Nephron progenitor cell (in vitro differentiated cells): Measurements from ENCODE around the gene HOXC13.

Source experiments
- DNase-seq: peaks from one replicate; pipeline ENCODE4 v3.0.0; 2021
- H3K27ac Mint-ChIP-seq: 2 replicates; pipeline ENCODE4 v1.8.0; 2021; ENCODE audit warnings: mild to moderate bottlenecking, moderate library complexity, mixed read lengths
- H3K27me3 Mint-ChIP-seq: 2 replicates; pipeline ENCODE4 v1.8.0; 2021; ENCODE audit warnings: mild to moderate bottlenecking, low read depth, mixed read lengths; ENCODE audit not compliant: poor library complexity
- H3K36me3 Mint-ChIP-seq: 2 replicates; pipeline ENCODE4 v1.8.0; 2021; ENCODE audit warnings: low read depth, mixed read lengths
- H3K4me1 Mint-ChIP-seq: 2 replicates; pipeline ENCODE4 v1.8.0; 2021; ENCODE audit warnings: mixed read lengths
- H3K4me3 Mint-ChIP-seq: 2 replicates; pipeline ENCODE4 v1.8.0; 2021; ENCODE audit warnings: mild to moderate bottlenecking, moderate library complexity, mixed read lengths
- H3K9me3 Mint-ChIP-seq: 2 replicates; pipeline ENCODE4 v1.8.0; 2021; ENCODE audit warnings: mild to moderate bottlenecking, moderate library complexity, mixed read lengths
- TF ChIP-seq, protein P1 (sequence below): fragments of 200-600 bp; sonication (generic); IDR thresholded peaks from 2 replicates; pipeline ENCODE4 v1.5.0; 2021; ENCODE audit warnings: antibody characterized with exemption

The HOXC13 gene

GRCh38 chr12:53981634-53982565 lies 43.3 kb downstream of the HOXC13 start:
- H3K27ac Mint-ChIP-seq: peak overlapping the region; percentile 81
- H3K36me3 Mint-ChIP-seq: peaks cover 8% of the 10 kb centered on the region
- H3K4me1 Mint-ChIP-seq: peaks cover 78% of the 10 kb centered on the region
- DNase-seq: no peak
- TF ChIP-seq, protein P1, sequence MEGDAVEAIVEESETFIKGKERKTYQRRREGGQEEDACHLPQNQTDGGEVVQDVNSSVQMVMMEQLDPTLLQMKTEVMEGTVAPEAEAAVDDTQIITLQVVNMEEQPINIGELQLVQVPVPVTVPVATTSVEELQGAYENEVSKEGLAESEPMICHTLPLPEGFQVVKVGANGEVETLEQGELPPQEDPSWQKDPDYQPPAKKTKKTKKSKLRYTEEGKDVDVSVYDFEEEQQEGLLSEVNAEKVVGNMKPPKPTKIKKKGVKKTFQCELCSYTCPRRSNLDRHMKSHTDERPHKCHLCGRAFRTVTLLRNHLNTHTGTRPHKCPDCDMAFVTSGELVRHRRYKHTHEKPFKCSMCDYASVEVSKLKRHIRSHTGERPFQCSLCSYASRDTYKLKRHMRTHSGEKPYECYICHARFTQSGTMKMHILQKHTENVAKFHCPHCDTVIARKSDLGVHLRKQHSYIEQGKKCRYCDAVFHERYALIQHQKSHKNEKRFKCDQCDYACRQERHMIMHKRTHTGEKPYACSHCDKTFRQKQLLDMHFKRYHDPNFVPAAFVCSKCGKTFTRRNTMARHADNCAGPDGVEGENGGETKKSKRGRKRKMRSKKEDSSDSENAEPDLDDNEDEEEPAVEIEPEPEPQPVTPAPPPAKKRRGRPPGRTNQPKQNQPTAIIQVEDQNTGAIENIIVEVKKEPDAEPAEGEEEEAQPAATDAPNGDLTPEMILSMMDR: no peak
- peaks cover 74% of the 10 kb centered on the region for H3K27me3 Mint-ChIP-seq
- H3K4me3 Mint-ChIP-seq: peak overlapping the region; percentile 98
- H3K9me3 Mint-ChIP-seq: no peaks in the 10 kb centered on the region

GRCh38 chr12:53982648-53983567 lies 44.3 kb downstream of the HOXC13 start:
- H3K9me3 Mint-ChIP-seq: no peaks in the 10 kb centered on the region
- TF ChIP-seq, protein P1: no peak
- H3K27ac Mint-ChIP-seq: peak overlapping the region; percentile 95
- peak overlapping the region; percentile 98 for H3K4me3 Mint-ChIP-seq
- H3K4me1 Mint-ChIP-seq: peaks cover 78% of the 10 kb centered on the region
- peaks cover 18% of the 10 kb centered on the region for H3K36me3 Mint-ChIP-seq
- peaks cover 71% of the 10 kb centered on the region for H3K27me3 Mint-ChIP-seq
- DNase-seq: no peak

DNA sequence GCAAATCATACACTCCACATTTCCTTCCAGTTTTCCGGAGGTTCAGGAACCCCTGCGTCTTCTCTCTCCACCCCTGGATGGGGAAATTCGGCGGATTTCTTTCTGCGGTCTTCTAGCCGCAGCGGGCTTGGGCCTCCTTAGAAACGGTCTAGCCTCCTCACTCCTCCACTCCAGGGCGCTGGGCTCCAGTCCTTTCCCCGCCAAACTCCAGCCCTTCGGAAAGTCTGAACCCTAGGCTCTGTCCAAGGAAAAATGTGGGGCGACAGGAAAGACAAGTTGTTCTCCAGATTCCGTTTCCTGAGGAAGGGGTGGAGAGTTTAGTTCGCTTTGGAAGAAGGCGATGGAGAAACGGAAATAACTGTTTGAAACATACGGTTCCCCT lies 44.9 kb downstream of the HOXC13 start:
- Mint-ChIP-seq H3K27me3 (peaks cover 64% of the 10 kb centered on the region), H3K36me3 (peaks cover 24% of the 10 kb centered on the region), H3K4me1 (peaks cover 78% of the 10 kb centered on the region), H3K27ac (peak overlapping the region; percentile 95), H3K9me3 (no peaks in the 10 kb centered on the region), H3K4me3 (peak overlapping the region; percentile 98)
- DNase-seq: no peak
- TF ChIP-seq, protein P1: no peak

DNA sequence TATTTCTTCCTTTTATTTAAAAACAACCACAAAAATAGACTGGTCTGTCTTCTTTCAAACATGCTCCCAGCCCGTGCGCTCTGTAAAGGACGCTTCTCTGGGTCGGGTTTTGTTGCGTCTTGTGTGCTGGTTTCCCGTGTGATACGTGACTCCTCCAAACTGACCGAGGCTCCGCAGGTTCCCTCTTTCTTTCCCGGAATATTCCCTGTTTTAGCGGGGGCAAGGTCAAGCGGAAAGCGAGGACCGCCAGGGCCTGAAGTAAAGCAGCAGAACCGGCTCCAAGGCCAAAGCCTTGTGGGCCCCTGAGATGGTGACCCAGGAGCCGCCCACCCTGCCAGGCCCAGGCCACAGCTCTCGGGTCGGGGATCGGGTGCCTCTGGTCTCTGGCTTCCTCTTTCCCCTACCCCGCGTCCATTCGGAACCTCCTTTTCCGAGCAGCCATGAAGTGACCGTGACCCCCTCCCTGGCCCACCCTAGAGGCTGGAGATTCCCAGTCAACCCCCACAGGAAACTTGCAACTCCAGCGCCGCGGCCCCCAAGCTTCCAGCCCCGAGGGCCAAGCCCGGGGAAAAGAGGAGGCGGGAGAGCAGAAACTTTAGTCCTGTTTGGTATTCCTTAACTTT lies 45.4 kb downstream of the HOXC13 start:
- peaks cover 59% of the 10 kb centered on the region for H3K27me3 Mint-ChIP-seq
- H3K27ac Mint-ChIP-seq: peak overlapping the region; percentile 95
- H3K9me3 Mint-ChIP-seq: no peaks in the 10 kb centered on the region
- peak overlapping the region; percentile 98 for H3K4me3 Mint-ChIP-seq
- H3K36me3 Mint-ChIP-seq: peaks cover 28% of the 10 kb centered on the region
- TF ChIP-seq, protein P1: no peak
- DNase-seq: no peak
- peaks cover 78% of the 10 kb centered on the region for H3K4me1 Mint-ChIP-seq

DNA sequence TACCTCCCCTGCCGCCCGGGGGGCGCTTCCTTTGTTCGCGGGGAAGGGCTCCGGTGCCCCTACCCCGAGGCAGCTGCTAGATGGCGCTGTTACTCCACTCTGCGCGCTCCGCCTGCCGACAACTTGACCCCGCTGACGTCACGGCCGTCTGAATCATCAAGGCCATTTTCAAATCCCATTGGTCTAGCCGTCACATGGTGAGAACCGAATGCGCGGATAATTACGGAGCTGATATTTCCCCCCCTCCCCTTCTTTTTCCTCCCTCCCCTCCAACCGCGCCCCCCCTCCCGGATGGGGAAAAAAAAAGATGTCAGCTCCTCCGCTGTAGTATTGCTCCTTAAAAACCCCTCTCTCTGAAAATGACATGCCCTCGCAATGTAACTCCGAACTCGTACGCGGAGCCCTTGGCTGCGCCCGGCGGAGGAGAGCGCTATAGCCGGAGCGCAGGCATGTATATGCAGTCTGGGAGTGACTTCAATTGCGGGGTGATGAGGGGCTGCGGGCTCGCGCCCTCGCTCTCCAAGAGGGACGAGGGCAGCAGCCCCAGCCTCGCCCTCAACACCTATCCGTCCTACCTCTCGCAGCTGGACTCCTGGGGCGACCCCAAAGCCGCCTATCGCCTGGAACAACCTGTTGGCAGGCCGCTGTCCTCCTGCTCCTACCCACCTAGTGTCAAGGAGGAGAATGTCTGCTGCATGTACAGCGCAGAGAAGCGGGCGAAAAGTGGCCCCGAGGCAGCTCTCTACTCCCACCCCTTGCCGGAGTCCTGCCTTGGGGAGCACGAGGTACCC lies 46.5 kb downstream of the HOXC13 start, which contains the start of gene HOXC10:
Gene HOXC10, plus strand, starts transcription at position 246 of the 791 bp plus-strand sequence. Its CDS starts 114 bp downstream, at position 360.
- no peaks in the 10 kb centered on the region for H3K9me3 Mint-ChIP-seq
- H3K27me3 Mint-ChIP-seq: peaks cover 49% of the 10 kb centered on the region
- TF ChIP-seq, protein P1: peak; percentile 60
- peaks cover 78% of the 10 kb centered on the region for H3K4me1 Mint-ChIP-seq
- peak within 1 kb of the TSS; percentile 98 for H3K4me3 Mint-ChIP-seq
- DNase-seq: peak; percentile 98
- H3K27ac Mint-ChIP-seq: peak within 1 kb of the TSS; percentile 96
- peaks cover 38% of the 10 kb centered on the region for H3K36me3 Mint-ChIP-seq
